ENCODE measurements around the gene C10orf120.

C10orf120 gene

GRCh38 chr10:122699796-122700455 is at the start of gene C10orf120:
C10orf120 (minus strand) TSS chr10:122699846; CDS start chr10:122699790, 56 bp downstream.
- H3K4me3 ChIP-seq (ENCODE audit: low read depth, low read length), result no peak within 1 kb of the TSS
- CTCF ChIA-PET, result interaction anchor here (0.7 kb wide), 1 partner anchor 357 kb away, joined by 3 read pairs; no protein-coding TSS in a partner anchor
- POLR2A ChIA-PET, result no interaction called here
- DNase-seq (ENCODE audit: low read depth, low spot score), result no peak
- TF ChIP-seq CTCF (IDR thresholded peaks at IDR 0.05; ENCODE audit: insufficient read depth, low read length, missing control alignments), result no peak

- no peak for DNase-seq (ENCODE audit: low read depth, low spot score)
- POLR2A ChIA-PET, result no interaction called here
- CTCF ChIA-PET, result no interaction called here
- no peak overlapping the region for H3K4me3 ChIP-seq (ENCODE audit: low read depth, low read length)
- TF ChIP-seq CTCF (IDR thresholded peaks at IDR 0.05; ENCODE audit: insufficient read depth, low read length, missing control alignments), result no peak
Observed at GRCh38 chr10:122748496-122748895, 48.9 kb upstream of the C10orf120 start.

- CTCF ChIA-PET, result no interaction called here
- TF ChIP-seq CTCF (IDR thresholded peaks at IDR 0.05; ENCODE audit: insufficient read depth, low read length, missing control alignments), result no peak
- POLR2A ChIA-PET, result no interaction called here
- H3K4me3 ChIP-seq (ENCODE audit: low read depth, low read length), result no peak overlapping the region
- DNase-seq (ENCODE audit: low read depth, low spot score), result no peak
Observed at GRCh38 chr10:122746408-122746807, 46.8 kb upstream of the C10orf120 start.

- H3K4me3 ChIP-seq (ENCODE audit: low read depth, low read length), result no peak overlapping the region
- no peak for DNase-seq (ENCODE audit: low read depth, low spot score)
- ChIA-PET CTCF (no interaction called here), POLR2A (no interaction called here)
- no peak for TF ChIP-seq CTCF (IDR thresholded peaks at IDR 0.05; ENCODE audit: insufficient read depth, low read length, missing control alignments)
Observed at GRCh38 chr10:122744257-122744656, 44.6 kb upstream of the C10orf120 start.

DNA sequence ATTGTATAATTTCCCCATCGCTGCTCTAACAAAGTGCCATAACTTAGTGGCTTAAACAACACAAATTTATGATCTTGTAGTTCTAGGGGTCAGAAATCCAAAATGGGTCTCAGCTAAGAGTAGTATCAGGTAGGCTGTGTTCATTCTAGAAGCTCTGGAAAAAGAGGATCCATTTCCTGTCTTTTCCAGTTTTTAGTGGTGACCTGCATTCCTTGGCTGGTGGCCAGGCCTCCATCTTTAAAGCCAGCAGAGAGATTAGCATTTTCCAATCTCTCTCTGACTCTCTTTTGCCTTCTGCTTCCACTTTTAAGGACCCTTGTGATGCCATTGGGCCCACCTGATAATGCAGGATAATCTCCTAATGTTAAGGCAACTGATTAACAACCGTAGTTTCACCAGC is 41.0 kb upstream of the C10orf120 start:
- DNase-seq (ENCODE audit: low read depth, low spot score), result no peak
- CTCF ChIA-PET, result no interaction called here
- POLR2A ChIA-PET, result no interaction called here

GRCh38 chr10:122738031-122738430 is 38.4 kb upstream of the C10orf120 start:
- TF ChIP-seq CTCF (IDR thresholded peaks at IDR 0.05; ENCODE audit: insufficient read depth, low read length, missing control alignments), result no peak
- CTCF ChIA-PET, result no interaction called here
- POLR2A ChIA-PET, result no interaction called here

More for the DNA sequence above, 41.0 kb upstream of the C10orf120 start:
- no peak for TF ChIP-seq CTCF (IDR thresholded peaks at IDR 0.05; ENCODE audit: insufficient read depth, low read length, missing control alignments)
- H3K4me3 ChIP-seq (ENCODE audit: low read depth, low read length), result no peak overlapping the region

More at GRCh38 chr10:122738031-122738430, 38.4 kb upstream of the C10orf120 start:
- DNase-seq (ENCODE audit: low read depth, low spot score), result no peak
- no peak overlapping the region for H3K4me3 ChIP-seq (ENCODE audit: low read depth, low read length)

Data from AG04449 (cell line).